ACHN (cell line): ENCODE results near the gene OR2AK2.
A peak's percentile ranks its signal among the peaks of the same experiment; 100 is the strongest.
"Not testable (repeated sequence)": the region's sequence is repeated elsewhere in the genome, so short reads cannot be mapped to it uniquely, and the experiment has no call there.

Experiments
- DNase-seq: peaks from one replicate; pipeline ENCODE4 v3.0.0-alpha.2; 2015
- in situ Hi-C: cut with HindIII; loops from 2 replicates; pipeline ENCODE4 v1.10.0; 2017; ENCODE audit warnings: low sequenced_read_pairs, low pct_ligation_motif_present, low pct_unique_long_range_greater_than_20kb

OR2AK2 gene, protein sequence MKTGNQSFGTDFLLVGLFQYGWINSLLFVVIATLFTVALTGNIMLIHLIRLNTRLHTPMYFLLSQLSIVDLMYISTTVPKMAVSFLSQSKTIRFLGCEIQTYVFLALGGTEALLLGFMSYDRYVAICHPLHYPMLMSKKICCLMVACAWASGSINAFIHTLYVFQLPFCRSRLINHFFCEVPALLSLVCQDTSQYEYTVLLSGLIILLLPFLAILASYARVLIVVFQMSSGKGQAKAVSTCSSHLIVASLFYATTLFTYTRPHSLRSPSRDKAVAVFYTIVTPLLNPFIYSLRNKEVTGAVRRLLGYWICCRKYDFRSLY

GRCh38 chr1:247964933-247965332 is at the start of gene OR2AK2:
Gene OR2AK2 (plus strand): TSS chr1:247965233. CDS start chr1:247965377, 144 bp downstream.
- no peak for DNase-seq
- in situ Hi-C loops: no loop called here

DNA sequence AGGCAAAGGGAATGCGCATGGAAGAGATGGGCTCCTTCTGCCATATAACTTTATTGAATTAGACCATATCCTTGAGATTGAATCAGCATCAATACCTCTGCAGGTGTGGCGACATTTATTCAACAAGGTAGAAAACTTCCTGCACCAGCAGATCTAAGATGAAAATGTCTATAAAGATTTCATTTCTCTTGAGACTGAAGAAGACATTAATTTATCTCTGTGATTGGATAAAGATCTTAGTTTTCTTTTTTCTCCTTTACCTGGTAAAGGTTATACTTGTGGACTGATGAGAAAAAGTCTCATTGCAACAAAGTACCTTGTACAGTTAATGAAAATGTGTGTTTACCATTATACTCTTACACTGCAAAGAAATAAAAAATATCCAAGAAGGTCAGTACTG is 45.1 kb upstream of the OR2AK2 start, which contains the start of gene OR2T8:
Gene OR2T8 (plus strand): TSS at position 301 of the 400 bp plus-strand sequence. CDS start 766 bp downstream, outside the sequence.
- no peak for DNase-seq
- in situ Hi-C loops: no loop called here

- in situ Hi-C loops: no loop called here
Observed at GRCh38 chr1:247923941-247924340, 41.1 kb upstream of the OR2AK2 start.

GRCh38 chr1:247924868-247925267 is 40.2 kb upstream of the OR2AK2 start, which contains the start of gene OR2AJ1:
Gene OR2AJ1 (plus strand): TSS chr1:247924889. CDS start chr1:247933769, 8,880 bp downstream.
- DNase-seq: no peak

More at GRCh38 chr1:247923941-247924340, 41.1 kb upstream of the OR2AK2 start:
- DNase-seq: no peak

DNA sequence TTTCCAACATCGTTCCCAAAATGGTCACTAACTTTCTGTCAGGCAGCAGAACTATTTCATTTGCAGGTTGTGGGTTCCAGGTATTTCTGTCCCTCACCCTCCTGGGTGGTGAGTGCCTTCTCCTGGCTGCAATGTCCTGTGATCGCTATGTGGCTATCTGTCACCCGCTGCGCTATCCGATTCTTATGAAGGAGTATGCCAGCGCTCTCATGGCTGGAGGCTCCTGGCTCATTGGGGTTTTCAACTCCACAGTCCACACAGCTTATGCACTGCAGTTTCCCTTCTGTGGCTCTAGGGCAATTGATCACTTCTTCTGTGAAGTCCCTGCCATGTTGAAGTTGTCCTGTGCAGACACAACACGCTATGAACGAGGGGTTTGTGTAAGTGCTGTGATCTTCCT is 31.0 kb upstream of the OR2AK2 start:
- in situ Hi-C loops: no loop called here

More at GRCh38 chr1:247924868-247925267, 40.2 kb upstream of the OR2AK2 start, which contains the start of gene OR2AJ1:
- in situ Hi-C loops: no loop called here

DNA sequence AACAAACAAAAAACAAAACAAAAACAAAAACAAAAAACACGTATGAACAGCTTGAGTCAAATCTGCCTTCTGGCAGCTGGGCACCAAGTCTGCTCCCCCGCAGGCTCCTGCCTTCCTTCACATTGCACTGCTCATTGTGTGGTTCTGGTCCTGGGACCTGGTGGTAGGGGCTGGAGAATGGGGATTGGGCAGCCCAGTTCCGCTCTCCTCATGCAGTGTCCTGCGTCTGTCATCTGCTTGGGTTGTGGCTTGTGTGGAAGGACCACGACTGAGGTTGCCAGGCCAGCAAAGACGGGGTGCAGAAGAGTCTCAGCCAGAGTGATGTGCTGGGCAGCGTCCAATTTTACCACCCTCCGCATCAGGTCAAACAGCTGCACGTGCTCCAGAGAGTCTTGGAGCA is 29.3 kb upstream of the OR2AK2 start:
- in situ Hi-C loops: no loop called here

More for the DNA sequence above, 31.0 kb upstream of the OR2AK2 start:
- DNase-seq: no peak

DNA sequence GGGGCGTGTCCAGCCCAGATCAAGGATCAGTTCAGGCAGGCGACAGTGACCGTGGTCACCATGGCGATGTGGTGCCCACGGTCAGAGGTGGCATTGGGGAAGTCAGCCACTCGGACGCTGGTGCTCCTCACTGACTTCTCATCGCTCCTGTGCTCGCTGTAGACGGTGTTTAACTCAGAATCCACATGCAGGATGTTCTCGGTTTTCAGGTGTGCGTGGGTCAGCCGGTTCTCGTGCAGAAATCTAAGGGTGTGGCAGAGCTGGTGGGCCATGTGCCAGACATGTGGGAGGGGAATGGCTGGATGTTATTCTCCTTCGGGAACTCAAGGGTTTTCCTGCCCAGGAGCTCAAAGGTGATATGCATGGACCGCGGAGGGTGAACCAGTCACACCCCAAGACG is 28.6 kb upstream of the OR2AK2 start:
- in situ Hi-C loops: no loop called here
- no peak for DNase-seq

More for the DNA sequence above, 29.3 kb upstream of the OR2AK2 start:
- DNase-seq: no peak

- peak; percentile 11 for DNase-seq
- in situ Hi-C loops: not testable (repeated sequence)
Observed at GRCh38 chr1:247936965-247937734, 27.9 kb upstream of the OR2AK2 start.

GRCh38 chr1:247942624-247943023 is 22.4 kb upstream of the OR2AK2 start:
- in situ Hi-C loops: no loop called here
- DNase-seq: no peak

DNA sequence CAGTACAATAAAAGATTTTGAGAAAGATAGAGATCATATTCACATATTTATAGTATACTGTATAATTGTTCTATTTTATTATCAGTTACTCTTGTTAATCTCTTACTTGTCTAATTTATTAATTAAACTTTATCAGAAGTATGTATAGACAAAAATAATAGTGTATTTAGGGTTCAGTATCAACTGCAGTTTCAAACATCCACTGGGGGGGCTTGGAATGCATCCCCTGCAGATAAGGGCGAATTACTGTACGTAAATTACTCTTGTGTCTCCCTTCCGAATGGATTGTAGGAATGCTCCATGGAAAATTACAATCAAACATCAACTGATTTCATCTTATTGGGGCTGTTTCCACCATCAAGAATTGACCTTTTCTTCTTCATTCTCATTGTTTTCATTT is 16.5 kb upstream of the OR2AK2 start, which contains the start of gene OR2L8:
Gene OR2L8 (plus strand): TSS at position 301 of the 400 bp plus-strand sequence. CDS start 0 bp downstream, at position 301.
- no peak for DNase-seq
- in situ Hi-C loops: no loop called here

- DNase-seq: no peak
- in situ Hi-C loops: no loop called here
Observed at GRCh38 chr1:247953408-247953807, 11.6 kb upstream of the OR2AK2 start.

GRCh38 chr1:247961791-247962190 is 3.2 kb upstream of the OR2AK2 start:
- in situ Hi-C loops: no loop called here
- no peak for DNase-seq

DNA sequence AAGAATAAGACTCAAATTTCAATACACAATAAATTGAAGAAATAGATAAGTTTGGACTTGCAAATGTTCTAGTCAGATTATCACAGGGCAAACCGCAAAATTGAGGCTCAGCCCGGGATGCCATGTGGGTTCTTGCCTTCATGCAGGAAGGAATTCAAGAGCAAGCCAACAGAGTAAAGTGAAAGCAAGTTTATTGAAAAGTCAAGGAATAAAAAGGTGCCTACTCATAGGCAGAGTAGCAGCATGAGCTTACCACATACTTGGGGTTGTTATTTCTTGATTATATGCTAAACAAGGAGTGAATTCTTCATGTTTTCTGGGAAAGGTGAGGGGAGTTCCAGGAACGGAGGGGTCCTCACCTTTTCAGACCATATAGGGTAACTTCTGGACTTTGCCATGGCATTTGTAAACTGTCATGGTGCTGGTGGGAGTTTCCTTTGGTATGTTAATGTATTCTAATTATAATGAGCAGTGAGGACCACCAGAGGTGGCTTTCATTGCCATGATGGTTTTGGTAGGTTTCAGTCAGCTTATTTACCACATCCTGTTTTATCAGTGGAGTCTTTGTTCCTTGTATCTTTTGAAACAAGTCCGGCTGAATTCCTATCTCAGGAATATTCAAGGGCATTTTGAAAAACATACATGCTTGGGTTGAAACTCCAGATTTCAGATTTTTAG is 2.0 kb upstream of the OR2AK2 start:
- DNase-seq: no peak
- in situ Hi-C loops: no loop called here

- in situ Hi-C loops: no loop called here
- DNase-seq: no peak
Observed at GRCh38 chr1:247966532-247967204, 1.6 kb downstream of the OR2AK2 start.

GRCh38 chr1:247992986-247993385 is 28.0 kb downstream of the OR2AK2 start:
- DNase-seq: no peak
- in situ Hi-C loops: no loop called here

DNA sequence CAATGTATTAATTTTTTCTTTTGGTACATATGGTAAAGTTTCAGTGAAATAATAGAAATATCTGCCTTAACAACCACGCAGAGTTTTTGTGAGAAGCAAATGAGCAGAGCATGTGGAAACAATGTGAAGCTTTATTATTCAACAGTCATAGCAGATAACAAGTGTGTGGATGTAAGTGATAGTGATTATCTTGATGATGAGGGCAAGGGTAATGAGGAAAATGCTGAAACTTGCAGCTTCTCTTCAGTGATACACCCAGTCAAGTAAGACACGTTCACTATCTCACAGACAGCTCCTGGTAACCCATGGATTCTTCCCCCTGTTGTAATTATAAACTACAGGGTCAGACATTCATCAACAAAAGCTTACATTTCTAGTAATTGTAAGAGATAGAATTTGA is 33.8 kb downstream of the OR2AK2 start:
- in situ Hi-C loops: no loop called here
- DNase-seq: no peak

- in situ Hi-C loops: no loop called here
- no peak for DNase-seq
Observed at GRCh38 chr1:248000169-248000568, 35.1 kb downstream of the OR2AK2 start.

GRCh38 chr1:248007778-248008177 is 42.7 kb downstream of the OR2AK2 start:
- no peak for DNase-seq
- in situ Hi-C loops: no loop called here
